ENCODE data around the gene OSM. TPM values are rescaled to one million over a fixed set of nuclear protein-coding genes. Genes with fewer than 3 reads are reported as not detected.
A peak's percentile ranks its signal among the peaks of the same experiment; 100 is the strongest.

OSM gene
- total and polyA plus RNA-seq, 7 donors: 0.60 to 12.8 (median 1.5) TPM

DNA sequence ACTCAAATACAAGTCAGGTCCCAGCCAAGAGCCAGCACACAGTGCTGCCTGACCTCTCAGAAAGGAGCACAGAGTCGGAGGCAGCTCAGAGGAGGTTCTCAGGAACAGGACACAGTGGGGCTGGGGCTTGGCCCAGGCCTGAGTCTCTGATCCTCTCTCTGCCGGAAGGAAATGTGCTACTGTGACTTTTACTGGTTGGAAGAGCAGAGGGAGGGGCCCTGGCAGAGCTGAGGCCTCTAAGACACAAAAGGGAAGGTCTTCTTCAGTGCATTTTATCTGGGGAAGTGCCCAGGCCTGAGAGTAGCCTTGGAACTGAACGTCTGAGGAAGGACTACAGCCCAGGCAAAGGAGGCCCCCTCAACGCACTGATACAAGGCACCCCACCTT is 38.9 kb upstream of the OSM start:
- Histone ChIP-seq H3K27me3 (no peaks in the 10 kb centered on the region), H3K4me3 (no peak overlapping the region), H3K36me3 (peaks cover 0 to 26% (median 0%) of the 10 kb centered on the region in 4 donors), H3K9me3 (no peaks in the 10 kb centered on the region), H3K4me1 (peaks cover 4 to 100% (median 93%) of the 10 kb centered on the region in 4 donors), H3K27ac (peak overlapping the region; percentile 82 to 89 (median 88))
- peak; percentile 87 for DNase-seq
- TF ChIP-seq POLR2AphosphoS5 (IDR thresholded peaks at IDR 0.05): peak in 3 of 4 donors; percentile 36 to 54 (median 46)
- no peak for TF ChIP-seq POLR2A (IDR thresholded peaks at IDR 0.05)
- WGBS, 2 donors: 5 to 9% methylated on average over 4 of the region's 4 CpGs
- intact Hi-C loops (cut with DNase I): no loop called here

DNA sequence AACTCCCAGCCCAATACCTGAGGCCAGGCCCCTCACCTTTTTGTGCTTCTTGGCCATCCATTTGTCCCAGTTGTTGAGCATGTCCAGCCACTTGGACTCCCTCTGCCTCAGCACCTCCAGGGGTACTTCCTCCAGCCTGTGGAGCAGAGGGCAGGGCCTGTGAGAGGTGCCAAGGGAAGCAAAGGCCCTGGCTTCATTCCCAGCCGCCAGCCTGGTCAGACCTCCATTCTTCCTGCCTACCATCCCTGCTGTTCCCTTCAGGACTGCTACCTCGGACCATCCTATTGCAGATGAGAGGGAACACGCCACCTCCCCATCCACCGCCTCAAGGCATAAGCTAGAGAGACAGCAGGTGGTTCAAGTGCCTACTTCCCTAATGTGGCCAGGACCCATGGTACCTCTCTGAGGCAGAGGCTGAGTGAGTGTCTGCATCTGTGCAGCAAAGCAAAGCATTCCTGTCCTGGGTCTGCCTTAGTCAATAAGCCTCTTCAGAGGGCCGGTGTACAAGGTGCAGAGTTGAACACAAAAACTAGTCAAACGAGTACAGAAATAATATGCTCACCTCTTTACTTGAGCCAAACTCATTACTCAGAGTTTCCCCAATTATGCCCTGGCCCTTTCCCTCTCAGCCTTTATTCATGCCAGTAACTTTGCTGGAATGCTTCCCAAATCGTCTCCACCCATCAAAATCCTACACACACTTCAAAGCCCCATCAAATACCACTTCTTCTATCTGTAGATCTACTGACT is 38.0 kb upstream of the OSM start:
- Histone ChIP-seq H3K4me1 (peaks cover 4 to 94% (median 85%) of the 10 kb centered on the region in 4 donors), H3K27me3 (no peaks in the 10 kb centered on the region), H3K27ac (peak overlapping the region; percentile 82 to 89 (median 88)), H3K9me3 (no peaks in the 10 kb centered on the region), H3K4me3 (no peak overlapping the region), H3K36me3 (peaks cover 0 to 33% (median 0%) of the 10 kb centered on the region in 4 donors)
- 28 to 44% methylated on average over 7 of the region's 7 CpGs for WGBS, 2 donors
- intact Hi-C loops (cut with DNase I): no loop called here
- TF ChIP-seq EP300 (IDR thresholded peaks at IDR 0.05) (no peak), POLR2A (IDR thresholded peaks at IDR 0.05) (no peak), POLR2AphosphoS5 (IDR thresholded peaks at IDR 0.05) (no peak)
- TF ChIP-seq, protein P1, sequence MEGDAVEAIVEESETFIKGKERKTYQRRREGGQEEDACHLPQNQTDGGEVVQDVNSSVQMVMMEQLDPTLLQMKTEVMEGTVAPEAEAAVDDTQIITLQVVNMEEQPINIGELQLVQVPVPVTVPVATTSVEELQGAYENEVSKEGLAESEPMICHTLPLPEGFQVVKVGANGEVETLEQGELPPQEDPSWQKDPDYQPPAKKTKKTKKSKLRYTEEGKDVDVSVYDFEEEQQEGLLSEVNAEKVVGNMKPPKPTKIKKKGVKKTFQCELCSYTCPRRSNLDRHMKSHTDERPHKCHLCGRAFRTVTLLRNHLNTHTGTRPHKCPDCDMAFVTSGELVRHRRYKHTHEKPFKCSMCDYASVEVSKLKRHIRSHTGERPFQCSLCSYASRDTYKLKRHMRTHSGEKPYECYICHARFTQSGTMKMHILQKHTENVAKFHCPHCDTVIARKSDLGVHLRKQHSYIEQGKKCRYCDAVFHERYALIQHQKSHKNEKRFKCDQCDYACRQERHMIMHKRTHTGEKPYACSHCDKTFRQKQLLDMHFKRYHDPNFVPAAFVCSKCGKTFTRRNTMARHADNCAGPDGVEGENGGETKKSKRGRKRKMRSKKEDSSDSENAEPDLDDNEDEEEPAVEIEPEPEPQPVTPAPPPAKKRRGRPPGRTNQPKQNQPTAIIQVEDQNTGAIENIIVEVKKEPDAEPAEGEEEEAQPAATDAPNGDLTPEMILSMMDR (IDR thresholded peaks at IDR 0.05): no peak
- no peak for DNase-seq

DNA sequence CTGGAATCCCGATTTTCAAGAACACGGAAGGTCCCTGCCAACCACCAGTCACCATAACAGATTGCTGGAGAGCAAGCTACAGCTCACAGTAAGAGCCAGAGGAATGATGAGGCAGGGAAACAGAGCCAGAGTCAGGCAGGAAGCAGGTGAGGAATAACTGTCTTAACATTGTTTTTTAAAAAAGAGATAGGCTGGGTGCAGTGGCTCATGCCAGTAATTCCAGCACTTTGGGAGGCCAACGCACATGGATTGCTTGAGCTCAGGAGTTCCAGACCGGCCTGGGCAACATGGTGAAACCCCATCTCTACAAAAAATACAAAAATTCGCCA is 36.1 kb upstream of the OSM start:
- no peak for DNase-seq
- H3K4me1 ChIP-seq: peaks cover 4 to 88% (median 82%) of the 10 kb centered on the region in 4 donors
- peak overlapping the region; percentile 82 to 89 (median 88) for H3K27ac ChIP-seq
- H3K4me3 ChIP-seq: no peak overlapping the region
- H3K36me3 ChIP-seq: peaks cover 0 to 51% (median 5%) of the 10 kb centered on the region in 4 donors
- intact Hi-C loops (cut with DNase I): no loop called here
- no peaks in the 10 kb centered on the region for H3K27me3 ChIP-seq
- TF ChIP-seq POLR2A (IDR thresholded peaks at IDR 0.05) (no peak), POLR2AphosphoS5 (IDR thresholded peaks at IDR 0.05) (peak in 1 of 4 donors; percentile 1)
- no peaks in the 10 kb centered on the region for H3K9me3 ChIP-seq
- 64 to 73% methylated on average over 5 of the region's 5 CpGs for WGBS, 2 donors

DNA sequence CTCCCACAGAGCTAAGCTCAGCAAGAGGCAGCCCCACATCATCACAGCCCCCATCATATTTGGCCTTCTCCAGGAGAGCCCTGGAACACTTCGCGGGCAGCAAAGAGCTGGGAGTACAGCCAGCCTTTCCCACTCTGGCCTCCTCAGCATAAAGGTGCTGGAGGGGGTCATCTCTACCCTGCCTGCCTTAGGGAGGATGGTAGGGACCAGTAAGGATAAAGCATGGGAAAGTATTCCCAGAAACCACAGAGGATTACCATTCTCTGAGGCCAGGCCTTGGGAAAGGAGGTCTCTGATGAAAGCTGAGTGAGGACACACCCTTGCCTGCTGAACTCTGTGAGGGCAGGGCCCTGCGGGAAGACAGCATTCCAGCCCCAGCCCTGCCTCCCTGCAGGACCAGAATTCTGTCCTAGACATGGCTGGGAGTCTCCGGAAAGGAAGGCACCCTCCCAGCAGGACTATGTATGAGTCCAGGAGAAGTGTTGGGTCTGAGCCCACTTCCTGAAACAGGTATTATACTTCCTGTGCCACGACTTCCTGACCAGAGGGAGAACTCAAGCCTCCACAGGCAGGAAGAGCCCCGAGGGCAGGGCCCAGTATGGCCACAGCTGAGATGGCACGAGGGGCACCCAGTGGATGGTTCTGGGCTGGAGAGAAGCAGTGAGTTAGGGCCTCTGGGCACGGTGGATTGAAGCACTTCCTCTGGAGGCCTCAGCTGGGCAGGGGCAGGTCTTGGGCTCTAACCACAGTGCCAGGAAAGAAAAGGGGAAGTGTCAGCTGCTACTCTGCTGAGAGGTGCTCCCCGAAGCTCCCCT is 35.6 kb upstream of the OSM start:
- Histone ChIP-seq H3K9me3 (no peaks in the 10 kb centered on the region), H3K27me3 (no peaks in the 10 kb centered on the region), H3K36me3 (peaks cover 0 to 57% (median 10%) of the 10 kb centered on the region in 4 donors), H3K4me1 (peaks cover 4 to 88% (median 80%) of the 10 kb centered on the region in 4 donors), H3K27ac (peak overlapping the region; percentile 82 to 89 (median 88)), H3K4me3 (no peak overlapping the region)
- TF ChIP-seq, protein P1 (IDR thresholded peaks at IDR 0.05): no peak
- peak in 1 of 4 donors; percentile 4 for TF ChIP-seq POLR2AphosphoS5 (IDR thresholded peaks at IDR 0.05)
- intact Hi-C loops (cut with DNase I): no loop called here
- WGBS, 2 donors: 36 to 40% methylated on average over 9 of the region's 9 CpGs
- DNase-seq: peak; percentile 81

DNA sequence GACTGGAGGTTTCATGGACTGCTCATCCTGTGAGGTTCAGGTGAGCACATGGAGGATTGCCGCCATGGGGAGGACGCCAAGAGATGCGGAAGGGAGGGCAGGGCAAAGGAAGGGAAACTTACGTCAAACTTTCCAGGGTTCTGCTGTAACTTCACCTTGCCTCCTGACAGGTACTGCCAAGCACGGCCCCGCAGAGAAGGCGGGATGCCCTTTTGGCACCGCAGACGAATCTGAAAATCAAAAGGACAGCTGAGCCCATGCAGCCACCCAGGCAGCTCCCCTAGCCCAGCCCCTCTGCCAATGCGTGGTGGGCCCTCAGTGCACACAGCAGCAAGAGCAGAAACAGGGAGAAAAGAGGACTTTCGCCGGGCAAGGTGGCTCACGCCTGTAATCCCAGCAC is 32.7 kb upstream of the OSM start:
- 93 to 96% methylated on average over 13 of the region's 13 CpGs for WGBS, 2 donors
- TF ChIP-seq EP300 (IDR thresholded peaks at IDR 0.05): no peak
- TF ChIP-seq, protein P1 (IDR thresholded peaks at IDR 0.05): no peak
- no peak for TF ChIP-seq POLR2AphosphoS5 (IDR thresholded peaks at IDR 0.05)
- TF ChIP-seq POLR2A (IDR thresholded peaks at IDR 0.05): no peak
- DNase-seq: no peak
- Histone ChIP-seq H3K27ac (peak overlapping the region in 3 of 4 donors; percentile 29 to 43 (median 37)), H3K4me3 (no peak overlapping the region), H3K9me3 (no peaks in the 10 kb centered on the region), H3K36me3 (peaks cover 0 to 86% (median 31%) of the 10 kb centered on the region in 4 donors), H3K4me1 (peaks cover 0 to 61% (median 51%) of the 10 kb centered on the region in 4 donors), H3K27me3 (no peaks in the 10 kb centered on the region)
- intact Hi-C loops (cut with DNase I): no loop called here

All from sigmoid colon (tissue), 7 donors.